Smooth muscle cell of the coronary artery (primary cell): Measurements from ENCODE around the gene TRAK2. TPM values are rescaled to one million over a fixed set of nuclear protein-coding genes. Genes with fewer than 3 reads are reported as not detected.

Experiments
- total RNA-seq: library from RNA; depleted of rRNA; stranded (reverse); fragments of >200 nt; gene quantifications from 2 replicates; pipeline ENCODE4 v1.2.3, GENCODE V29; 2014; ENCODE audit warnings: low replicate concordance

The TRAK2 gene, protein sequence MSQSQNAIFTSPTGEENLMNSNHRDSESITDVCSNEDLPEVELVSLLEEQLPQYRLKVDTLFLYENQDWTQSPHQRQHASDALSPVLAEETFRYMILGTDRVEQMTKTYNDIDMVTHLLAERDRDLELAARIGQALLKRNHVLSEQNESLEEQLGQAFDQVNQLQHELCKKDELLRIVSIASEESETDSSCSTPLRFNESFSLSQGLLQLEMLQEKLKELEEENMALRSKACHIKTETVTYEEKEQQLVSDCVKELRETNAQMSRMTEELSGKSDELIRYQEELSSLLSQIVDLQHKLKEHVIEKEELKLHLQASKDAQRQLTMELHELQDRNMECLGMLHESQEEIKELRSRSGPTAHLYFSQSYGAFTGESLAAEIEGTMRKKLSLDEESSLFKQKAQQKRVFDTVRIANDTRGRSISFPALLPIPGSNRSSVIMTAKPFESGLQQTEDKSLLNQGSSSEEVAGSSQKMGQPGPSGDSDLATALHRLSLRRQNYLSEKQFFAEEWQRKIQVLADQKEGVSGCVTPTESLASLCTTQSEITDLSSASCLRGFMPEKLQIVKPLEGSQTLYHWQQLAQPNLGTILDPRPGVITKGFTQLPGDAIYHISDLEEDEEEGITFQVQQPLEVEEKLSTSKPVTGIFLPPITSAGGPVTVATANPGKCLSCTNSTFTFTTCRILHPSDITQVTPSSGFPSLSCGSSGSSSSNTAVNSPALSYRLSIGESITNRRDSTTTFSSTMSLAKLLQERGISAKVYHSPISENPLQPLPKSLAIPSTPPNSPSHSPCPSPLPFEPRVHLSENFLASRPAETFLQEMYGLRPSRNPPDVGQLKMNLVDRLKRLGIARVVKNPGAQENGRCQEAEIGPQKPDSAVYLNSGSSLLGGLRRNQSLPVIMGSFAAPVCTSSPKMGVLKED
- 51.0 and 66.5 TPM in 2 replicates for total RNA-seq

DNA sequence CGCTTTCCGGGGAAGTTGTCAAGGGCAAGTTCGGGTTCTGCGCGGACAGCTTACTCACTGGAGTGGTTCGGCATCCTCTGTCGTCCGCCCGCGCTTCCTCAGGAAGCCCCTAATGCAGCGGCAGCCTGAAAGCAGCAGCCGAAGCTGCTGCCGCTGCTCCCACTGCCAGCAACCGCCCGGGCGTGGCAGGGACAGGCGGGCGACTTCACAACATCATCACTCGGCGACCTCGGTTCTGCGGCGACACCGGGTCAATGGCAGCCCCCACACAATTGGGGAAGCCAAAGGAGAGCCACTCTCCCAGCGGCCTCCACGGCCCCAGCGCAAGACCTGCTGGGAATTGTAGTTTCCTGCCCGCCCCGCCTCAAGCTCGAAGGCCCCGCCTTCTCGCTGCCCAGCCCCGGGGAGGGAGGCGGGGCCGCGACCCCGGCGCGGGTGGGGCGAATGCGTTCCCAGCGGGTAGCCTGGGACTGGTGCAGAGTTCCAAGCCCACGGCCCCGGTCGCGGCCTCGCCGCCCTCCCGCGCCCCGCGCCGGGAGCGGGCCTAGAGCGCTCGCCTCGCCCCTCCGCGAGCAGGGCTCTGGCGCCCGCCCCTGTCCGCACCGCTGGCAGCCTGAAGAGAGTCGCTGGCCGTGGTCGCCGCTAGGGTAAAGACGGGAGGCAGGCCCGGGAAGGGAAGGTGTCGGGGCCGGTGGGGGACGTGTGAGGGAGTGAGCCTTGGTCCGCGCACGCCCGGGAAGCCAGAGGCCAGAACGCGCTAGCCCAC, at the start of gene TRAK2, which contains the start of gene STRADB:
Gene TRAK2, minus strand, starts transcription at position 167 of the 766 bp plus-strand sequence. CDS start 30,951 bp downstream, outside the sequence.
Gene STRADB, plus strand, starts transcription at position 449 of the 766 bp plus-strand sequence. CDS start 3,101 bp downstream, outside the sequence.

DNA sequence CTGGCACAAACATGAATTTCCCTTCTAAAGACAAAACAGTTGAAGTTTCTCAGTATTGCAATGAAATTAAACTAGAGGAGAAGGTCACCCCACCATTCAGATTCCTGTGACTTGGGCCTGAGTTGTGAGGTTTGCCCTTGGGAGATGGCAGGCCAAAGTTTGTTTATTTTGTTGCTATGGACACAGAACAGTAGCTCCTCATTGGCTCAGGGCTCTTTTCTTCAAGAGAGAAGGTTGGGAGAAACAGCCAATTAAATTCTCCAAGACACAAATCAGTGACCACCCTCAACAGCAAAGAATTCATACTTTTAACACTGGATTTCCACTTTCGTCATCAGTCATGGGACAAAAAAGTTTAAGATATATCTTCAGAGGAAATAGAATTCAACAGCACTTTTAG, 94.0 kb downstream of the TRAK2 start, which contains the start of gene FLACC1:
Gene FLACC1, minus strand, starts transcription at position 125 of the 400 bp plus-strand sequence. CDS start 5,941 bp downstream, outside the sequence.

Other genes starting within 250 kb of the TRAK2 start
- 11.9 and 12.1 TPM in 2 replicates for gene CASP8, start 190.9 kb downstream of the TRAK2 start, total RNA-seq
- gene FLACC1, start 94.1 kb downstream of the TRAK2 start, total RNA-seq: 0.60 and 1.2 TPM in 2 replicates
- 28.9 and 41.2 TPM in 2 replicates for gene STRADB, start 282 bp upstream of the TRAK2 start, total RNA-seq
- gene TMEM237, start 192.0 kb upstream of the TRAK2 start, total RNA-seq: 7.7 and 36.5 TPM in 2 replicates
- gene MPP4, start 247.2 kb upstream of the TRAK2 start, total RNA-seq: 0.47 and 1.4 TPM in 2 replicates